NB4 (cell line): ENCODE results near the gene ENG.

Source experiments
- MYC ChIP-seq: IDR thresholded peaks from 2 replicates; pipeline ENCODE4 v1.6.1; 2011; ENCODE audit warnings: low read depth, low read length
- POLR2A ChIP-seq: IDR thresholded peaks from 2 replicates; pipeline ENCODE4 v1.6.1; 2011; ENCODE audit warnings: mild to moderate bottlenecking; ENCODE audit not compliant: insufficient read length; ENCODE audit errors: extremely low read depth
- TF ChIP-seq, protein P1 (sequence below): IDR thresholded peaks from one replicate; pipeline ENCODE4 v1.5.1; 2012; ENCODE audit warnings: low read depth, low read length
- TF ChIP-seq, protein P2 (sequence below): IDR thresholded peaks from 2 replicates; pipeline ENCODE4 v1.6.1; 2011; ENCODE audit warnings: low read depth, low read length

DNA sequence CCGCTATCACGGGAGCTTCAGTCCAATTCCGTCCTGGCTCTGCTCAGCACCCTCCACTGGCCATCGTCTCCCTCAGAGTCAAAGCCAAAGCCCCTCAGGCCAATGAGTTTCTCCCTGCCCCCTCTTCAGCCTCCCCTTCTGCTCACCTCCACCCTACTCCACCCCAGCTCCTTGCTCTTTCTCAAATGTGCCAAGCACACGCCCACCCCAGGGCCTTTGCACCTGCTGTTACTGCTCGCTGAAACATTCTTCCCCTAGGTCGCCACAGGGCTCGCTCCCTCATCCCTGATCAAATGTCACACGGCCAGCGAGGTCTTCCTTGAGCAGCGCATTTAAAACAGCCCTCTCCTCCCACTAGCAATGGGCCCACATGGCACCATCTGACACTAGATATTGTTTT lies 6.3 kb upstream of the ENG start:
- TF ChIP-seq, protein P1, sequence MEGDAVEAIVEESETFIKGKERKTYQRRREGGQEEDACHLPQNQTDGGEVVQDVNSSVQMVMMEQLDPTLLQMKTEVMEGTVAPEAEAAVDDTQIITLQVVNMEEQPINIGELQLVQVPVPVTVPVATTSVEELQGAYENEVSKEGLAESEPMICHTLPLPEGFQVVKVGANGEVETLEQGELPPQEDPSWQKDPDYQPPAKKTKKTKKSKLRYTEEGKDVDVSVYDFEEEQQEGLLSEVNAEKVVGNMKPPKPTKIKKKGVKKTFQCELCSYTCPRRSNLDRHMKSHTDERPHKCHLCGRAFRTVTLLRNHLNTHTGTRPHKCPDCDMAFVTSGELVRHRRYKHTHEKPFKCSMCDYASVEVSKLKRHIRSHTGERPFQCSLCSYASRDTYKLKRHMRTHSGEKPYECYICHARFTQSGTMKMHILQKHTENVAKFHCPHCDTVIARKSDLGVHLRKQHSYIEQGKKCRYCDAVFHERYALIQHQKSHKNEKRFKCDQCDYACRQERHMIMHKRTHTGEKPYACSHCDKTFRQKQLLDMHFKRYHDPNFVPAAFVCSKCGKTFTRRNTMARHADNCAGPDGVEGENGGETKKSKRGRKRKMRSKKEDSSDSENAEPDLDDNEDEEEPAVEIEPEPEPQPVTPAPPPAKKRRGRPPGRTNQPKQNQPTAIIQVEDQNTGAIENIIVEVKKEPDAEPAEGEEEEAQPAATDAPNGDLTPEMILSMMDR, result no peak
- no peak for TF ChIP-seq POLR2A
- TF ChIP-seq, protein P2, sequence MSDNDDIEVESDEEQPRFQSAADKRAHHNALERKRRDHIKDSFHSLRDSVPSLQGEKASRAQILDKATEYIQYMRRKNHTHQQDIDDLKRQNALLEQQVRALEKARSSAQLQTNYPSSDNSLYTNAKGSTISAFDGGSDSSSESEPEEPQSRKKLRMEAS, result no peak
- TF ChIP-seq MYC, result no peak
